HG02610 (cell line): Measurements from ENCODE around the gene CYSRT1.

Source experiments
- ATAC-seq: cut with Tn5 transposase; IDR thresholded peaks from one replicate; pipeline ENCODE4 v1.9.1; 2021; ENCODE audit warnings: mild to moderate bottlenecking, moderate library complexity; ENCODE audit not compliant: unreplicated experiment

Gene CYSRT1

GRCh38 chr9:137189297-137190295, 35.4 kb upstream of the CYSRT1 start:
- ATAC-seq = no peak

DNA sequence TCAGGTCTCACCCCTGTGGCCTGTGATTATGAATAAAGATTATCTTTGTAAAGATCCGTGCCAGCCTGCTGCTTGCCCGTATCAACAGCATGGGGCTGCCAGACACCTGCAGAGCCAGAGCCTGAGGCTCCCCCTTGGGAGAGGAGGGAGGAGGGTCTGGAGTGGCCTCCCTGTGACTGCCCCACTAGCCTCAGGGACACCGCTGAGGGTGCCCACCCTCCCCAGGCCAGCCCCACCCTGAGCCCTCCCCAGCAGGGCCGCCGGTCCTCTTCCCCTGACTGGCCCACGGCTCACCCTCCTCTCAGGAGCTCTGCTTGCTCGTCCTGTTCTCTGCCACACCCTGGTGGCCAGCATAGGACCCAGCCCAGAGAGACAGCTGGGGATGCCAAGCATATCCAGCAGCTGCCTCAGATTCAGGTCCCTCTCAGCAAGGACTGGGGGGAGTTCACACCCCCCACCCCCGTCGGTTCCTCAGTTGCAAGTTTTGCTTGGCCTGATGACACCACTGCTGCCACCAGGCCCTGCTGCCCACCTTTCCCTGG, 34.6 kb upstream of the CYSRT1 start:
- ATAC-seq = no peak

DNA sequence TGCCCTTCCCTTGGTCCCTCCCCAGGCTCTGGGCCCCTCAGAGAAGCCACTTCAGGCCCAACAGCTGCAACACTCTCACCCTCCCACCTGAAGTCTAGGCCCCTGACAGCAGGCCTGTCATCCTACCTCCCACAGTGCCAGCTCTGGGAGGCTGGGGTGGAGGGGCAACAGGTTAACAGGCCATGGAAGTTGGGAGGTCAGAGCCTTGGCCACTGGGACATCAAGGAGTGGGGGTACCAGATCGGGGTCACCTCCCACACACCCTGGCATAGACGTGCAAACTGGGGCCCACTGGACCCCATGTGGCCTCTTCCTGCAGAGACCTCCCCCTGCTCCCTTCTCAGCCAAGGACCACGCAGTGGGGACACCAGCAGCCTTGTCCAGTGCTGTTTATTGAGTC, 33.7 kb upstream of the CYSRT1 start:
- ATAC-seq = no peak

DNA sequence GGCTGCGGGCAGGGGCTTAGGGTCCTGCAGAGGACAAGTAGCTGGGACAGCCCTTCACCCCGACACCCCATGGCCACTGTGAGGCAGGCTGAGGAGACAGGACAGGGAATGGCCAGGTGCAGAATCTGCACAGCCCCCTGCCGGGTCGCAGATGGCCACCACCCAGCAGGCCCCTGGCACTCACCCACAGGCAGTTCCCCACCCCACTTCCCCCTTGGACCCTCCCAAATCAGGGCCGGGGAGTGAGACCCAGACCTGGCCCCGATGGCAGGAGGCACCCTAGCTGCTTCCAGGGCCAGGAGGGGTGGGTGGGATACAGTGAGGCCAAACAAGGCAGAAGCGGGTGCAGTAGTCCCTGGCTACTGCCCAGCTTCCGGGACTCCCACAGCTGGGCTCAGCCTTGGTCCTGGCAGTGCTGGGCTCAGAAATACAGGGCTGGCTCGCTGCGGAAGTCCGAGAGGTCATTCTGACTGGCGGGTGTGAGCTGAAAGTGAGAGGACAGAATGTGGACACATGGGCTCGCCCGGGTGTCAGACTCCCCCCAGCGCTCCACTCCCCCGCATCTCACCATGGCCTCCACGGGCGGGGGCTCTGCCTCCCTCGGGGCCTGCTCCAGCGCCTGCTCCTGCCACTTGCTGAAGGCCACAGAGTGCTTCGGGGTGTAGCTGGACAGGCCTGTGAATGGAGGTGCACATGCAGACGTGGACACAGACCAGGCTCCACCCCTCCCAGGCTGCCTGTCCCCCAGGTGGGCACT, 33.1 kb upstream of the CYSRT1 start:
- no peak for ATAC-seq

DNA sequence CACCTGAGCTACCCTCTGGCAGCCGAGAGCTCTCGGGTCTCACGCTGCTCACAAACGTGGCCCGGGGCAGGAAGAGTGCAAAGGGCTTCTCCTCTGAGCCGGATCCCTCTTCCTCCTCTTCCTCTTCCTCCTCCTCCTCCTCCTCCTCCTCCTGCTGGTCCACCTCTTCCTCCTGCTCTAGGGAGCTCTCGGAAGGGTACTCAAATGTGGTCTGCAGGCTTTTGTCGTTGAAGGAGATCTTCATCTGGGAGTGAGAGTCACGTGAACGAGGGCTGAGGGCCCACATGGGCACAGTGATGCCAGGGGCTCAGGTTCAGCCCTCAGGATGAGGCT, 32.6 kb upstream of the CYSRT1 start:
- no peak for ATAC-seq

- ATAC-seq = no peak
These were observed 32.1 kb upstream of the CYSRT1 start for GRCh38 chr9:137192859-137193258.

GRCh38 chr9:137193771-137194170, 31.2 kb upstream of the CYSRT1 start:
- no peak for ATAC-seq

GRCh38 chr9:137194388-137194787, 30.6 kb upstream of the CYSRT1 start:
- no peak for ATAC-seq

GRCh38 chr9:137194909-137195308, 30.1 kb upstream of the CYSRT1 start:
- no peak for ATAC-seq

- no peak for ATAC-seq
These were observed 29.3 kb upstream of the CYSRT1 start for GRCh38 chr9:137195525-137196220.

- ATAC-seq = no peak
These were observed 26.7 kb upstream of the CYSRT1 start for GRCh38 chr9:137198051-137198901.

- no peak for ATAC-seq
These were observed 26.1 kb upstream of the CYSRT1 start for GRCh38 chr9:137198902-137199283.

- ATAC-seq = no peak
These were observed 25.4 kb upstream of the CYSRT1 start for GRCh38 chr9:137199411-137200121.

DNA sequence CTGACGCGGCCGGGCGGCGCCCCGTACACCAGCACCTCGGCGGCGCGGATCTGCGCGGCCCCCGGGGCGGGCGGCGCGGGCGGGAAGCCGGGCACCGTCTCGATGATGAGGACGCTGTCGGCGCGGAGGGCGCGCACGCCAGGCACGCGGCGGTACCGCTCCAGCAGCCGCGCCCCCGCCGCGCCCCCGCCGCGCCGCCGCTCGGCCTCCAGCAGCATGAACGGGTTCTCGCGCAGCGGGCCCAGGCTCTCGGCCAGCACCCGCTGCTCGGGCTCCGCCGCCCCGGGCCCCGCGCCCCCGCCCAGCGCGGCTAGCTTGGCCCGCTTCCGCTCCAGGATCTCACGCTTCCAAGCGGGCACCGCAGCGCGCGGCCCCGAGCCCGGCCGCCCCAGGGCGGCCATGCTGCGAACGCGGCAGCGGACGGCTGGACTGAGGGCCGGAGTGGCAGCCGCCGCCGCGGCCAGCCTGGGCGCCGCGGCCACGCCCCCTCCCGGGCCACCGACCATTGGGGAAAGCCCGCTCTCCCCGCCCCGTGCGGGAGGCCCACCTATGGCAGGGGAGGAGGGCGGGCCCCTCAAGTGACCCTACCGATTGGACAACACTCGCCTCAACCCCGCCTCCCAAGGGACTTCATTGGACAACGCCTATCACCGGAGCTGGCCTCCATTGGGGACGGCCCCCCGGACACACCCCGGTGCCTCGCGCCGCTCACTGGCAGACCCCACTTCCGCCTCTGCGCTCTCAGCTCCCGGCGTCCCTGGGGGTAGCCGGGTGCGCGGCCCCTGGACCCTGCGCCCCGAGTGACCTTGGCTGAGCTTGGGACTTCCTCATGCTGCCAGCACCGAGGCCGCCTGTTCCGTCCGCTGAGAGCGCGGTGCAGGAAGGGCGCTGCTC, 24.4 kb upstream of the CYSRT1 start, which contains the start of gene TPRN:
Gene TPRN (minus strand): TSS at position 431 of the 894 bp plus-strand sequence. CDS start 30 bp downstream, at position 401.
- peak; percentile 86 for ATAC-seq

DNA sequence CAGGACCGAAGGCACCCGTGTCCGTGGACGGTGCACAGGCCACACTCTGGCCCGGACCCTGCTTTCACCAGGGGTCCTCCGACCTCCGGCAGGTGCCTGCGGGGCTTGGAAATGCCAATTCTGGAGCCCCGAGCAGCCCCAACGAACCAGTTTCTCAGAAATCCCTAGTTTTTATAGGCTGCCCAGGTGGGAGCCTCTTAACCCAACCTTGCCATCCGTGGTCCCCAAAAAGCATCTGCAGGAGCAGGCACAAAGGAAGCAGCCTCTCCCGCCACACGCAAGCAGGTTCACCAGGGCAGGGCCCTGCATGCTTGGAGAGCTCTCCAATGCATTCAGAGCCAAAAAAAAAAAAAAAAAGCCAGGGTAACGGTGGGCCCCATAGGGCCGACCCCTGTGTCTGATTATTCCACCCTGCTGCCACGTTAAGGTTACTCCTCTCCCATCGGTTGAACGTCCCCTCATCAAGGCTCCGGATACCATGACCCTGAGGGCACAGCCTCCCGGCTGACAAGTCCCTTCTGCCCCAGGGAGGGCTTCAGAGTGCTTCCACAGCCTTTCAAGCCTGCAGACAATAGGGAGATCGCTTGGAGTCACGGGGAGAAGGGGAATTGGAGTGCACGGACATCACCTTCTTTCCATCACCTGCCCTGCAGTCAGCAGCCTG, 23.6 kb upstream of the CYSRT1 start:
- no peak for ATAC-seq

DNA sequence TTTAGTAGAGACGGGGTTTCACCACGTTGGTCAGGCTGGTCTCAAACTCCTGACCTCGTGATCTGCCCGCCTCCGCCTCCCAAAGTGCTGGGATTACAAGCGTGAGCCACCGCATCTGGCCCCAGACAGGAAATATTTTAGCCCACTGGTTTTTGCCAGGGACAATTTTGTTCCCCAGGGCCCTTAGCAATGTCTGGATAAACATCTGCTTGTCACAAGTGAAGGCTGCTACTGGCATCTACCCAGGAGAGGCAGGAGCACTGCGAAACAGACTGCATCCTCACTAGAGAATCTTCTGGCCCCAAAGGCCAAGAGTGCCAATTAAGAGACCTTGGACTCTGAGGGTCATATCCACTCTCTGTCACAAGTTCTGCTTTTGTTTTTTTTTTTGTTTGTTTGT, 22.0 kb upstream of the CYSRT1 start:
- no peak for ATAC-seq

DNA sequence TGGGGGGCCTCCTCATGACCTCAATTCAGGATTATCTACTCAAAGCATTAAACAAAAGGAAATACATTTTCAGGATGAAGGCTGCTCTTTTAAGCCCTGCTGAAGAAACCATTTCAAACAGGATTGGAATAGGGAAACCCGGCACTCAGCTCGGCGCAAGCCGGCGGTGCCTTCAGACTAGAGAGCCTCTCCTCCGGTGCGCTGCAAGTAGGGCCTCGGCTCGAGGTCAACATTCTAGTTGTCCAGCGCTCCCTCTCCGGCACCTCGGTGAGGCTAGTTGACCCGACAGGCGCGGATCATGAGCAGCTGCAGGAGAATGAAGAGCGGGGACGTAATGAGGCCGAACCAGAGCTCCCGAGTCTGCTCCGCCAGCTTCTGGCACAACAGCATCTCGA, 20.2 kb upstream of the CYSRT1 start:
- ATAC-seq = no peak
